ENCODE results near the gene FMN2.

GRCh38 chr1:240420766-240421165, 329.1 kb downstream of the FMN2 start:
- TF ChIP-seq CTCF (IDR thresholded peaks at IDR 0.05; ENCODE audit: insufficient read depth, low read length) = no peak
- TF ChIP-seq POLR2AphosphoS5 (IDR thresholded peaks at IDR 0.05; ENCODE audit: low read depth) = no peak
- TF ChIP-seq, protein P1, sequence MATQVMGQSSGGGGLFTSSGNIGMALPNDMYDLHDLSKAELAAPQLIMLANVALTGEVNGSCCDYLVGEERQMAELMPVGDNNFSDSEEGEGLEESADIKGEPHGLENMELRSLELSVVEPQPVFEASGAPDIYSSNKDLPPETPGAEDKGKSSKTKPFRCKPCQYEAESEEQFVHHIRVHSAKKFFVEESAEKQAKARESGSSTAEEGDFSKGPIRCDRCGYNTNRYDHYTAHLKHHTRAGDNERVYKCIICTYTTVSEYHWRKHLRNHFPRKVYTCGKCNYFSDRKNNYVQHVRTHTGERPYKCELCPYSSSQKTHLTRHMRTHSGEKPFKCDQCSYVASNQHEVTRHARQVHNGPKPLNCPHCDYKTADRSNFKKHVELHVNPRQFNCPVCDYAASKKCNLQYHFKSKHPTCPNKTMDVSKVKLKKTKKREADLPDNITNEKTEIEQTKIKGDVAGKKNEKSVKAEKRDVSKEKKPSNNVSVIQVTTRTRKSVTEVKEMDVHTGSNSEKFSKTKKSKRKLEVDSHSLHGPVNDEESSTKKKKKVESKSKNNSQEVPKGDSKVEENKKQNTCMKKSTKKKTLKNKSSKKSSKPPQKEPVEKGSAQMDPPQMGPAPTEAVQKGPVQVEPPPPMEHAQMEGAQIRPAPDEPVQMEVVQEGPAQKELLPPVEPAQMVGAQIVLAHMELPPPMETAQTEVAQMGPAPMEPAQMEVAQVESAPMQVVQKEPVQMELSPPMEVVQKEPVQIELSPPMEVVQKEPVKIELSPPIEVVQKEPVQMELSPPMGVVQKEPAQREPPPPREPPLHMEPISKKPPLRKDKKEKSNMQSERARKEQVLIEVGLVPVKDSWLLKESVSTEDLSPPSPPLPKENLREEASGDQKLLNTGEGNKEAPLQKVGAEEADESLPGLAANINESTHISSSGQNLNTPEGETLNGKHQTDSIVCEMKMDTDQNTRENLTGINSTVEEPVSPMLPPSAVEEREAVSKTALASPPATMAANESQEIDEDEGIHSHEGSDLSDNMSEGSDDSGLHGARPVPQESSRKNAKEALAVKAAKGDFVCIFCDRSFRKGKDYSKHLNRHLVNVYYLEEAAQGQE (IDR thresholded peaks at IDR 0.05; ENCODE audit: insufficient replicate concordance, low read depth) = no peak
- TF ChIP-seq SPI1 (IDR thresholded peaks at IDR 0.05; ENCODE audit: borderline replicate concordance, low read depth) = no peak
- no peak for TF ChIP-seq GABPA (IDR thresholded peaks at IDR 0.05; ENCODE audit: low read depth)
